ENCODE data around the gene MPST.

MPST gene

DNA sequence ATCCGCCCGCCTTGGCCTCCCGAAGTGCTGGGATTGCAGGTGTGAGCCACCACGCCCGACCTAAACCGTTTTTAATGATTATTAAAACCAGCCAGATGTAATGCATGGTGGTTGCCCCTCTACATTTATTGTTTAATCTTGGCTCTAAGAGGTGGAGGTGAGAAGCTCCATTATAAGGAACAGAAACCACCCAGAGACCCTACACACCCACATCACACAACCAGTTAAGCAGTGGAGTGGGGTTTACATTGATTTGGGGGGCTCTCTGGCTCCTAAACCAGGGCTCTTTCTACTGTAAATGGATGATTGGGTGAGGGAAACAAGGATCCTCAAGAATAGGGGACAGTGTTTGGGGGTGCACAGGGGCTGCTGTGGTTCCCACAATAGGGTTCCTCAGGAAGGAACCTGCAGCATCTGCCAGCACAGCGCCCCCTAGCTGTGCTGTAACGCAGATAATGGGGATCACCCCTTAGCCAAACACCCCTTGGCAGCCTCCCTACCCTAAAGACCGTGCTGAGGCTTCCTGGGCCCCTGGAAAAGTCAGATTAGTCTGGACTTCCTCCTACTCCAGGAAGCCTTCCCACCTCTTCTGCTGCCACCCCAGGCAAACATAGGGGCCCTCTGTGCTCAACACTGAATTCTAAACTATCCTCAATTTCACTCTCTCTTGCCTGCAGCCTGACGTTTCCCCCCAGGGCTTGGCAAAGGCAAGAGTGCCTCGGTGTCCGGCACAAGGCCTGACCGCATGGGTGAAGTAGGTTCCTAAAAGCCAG, 2.4 kb downstream of the MPST start:
- no peak for DNase-seq (ENCODE audit: low read depth)
- H3K4me3 ChIP-seq (ENCODE audit: control insufficient read depth, low read depth, low read length) = no peak overlapping the region
- TF ChIP-seq, protein P1, sequence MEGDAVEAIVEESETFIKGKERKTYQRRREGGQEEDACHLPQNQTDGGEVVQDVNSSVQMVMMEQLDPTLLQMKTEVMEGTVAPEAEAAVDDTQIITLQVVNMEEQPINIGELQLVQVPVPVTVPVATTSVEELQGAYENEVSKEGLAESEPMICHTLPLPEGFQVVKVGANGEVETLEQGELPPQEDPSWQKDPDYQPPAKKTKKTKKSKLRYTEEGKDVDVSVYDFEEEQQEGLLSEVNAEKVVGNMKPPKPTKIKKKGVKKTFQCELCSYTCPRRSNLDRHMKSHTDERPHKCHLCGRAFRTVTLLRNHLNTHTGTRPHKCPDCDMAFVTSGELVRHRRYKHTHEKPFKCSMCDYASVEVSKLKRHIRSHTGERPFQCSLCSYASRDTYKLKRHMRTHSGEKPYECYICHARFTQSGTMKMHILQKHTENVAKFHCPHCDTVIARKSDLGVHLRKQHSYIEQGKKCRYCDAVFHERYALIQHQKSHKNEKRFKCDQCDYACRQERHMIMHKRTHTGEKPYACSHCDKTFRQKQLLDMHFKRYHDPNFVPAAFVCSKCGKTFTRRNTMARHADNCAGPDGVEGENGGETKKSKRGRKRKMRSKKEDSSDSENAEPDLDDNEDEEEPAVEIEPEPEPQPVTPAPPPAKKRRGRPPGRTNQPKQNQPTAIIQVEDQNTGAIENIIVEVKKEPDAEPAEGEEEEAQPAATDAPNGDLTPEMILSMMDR (IDR thresholded peaks at IDR 0.05; ENCODE audit: control insufficient read depth, insufficient read depth, low read depth, low read length, missing control alignments) = peak; percentile 85

DNA sequence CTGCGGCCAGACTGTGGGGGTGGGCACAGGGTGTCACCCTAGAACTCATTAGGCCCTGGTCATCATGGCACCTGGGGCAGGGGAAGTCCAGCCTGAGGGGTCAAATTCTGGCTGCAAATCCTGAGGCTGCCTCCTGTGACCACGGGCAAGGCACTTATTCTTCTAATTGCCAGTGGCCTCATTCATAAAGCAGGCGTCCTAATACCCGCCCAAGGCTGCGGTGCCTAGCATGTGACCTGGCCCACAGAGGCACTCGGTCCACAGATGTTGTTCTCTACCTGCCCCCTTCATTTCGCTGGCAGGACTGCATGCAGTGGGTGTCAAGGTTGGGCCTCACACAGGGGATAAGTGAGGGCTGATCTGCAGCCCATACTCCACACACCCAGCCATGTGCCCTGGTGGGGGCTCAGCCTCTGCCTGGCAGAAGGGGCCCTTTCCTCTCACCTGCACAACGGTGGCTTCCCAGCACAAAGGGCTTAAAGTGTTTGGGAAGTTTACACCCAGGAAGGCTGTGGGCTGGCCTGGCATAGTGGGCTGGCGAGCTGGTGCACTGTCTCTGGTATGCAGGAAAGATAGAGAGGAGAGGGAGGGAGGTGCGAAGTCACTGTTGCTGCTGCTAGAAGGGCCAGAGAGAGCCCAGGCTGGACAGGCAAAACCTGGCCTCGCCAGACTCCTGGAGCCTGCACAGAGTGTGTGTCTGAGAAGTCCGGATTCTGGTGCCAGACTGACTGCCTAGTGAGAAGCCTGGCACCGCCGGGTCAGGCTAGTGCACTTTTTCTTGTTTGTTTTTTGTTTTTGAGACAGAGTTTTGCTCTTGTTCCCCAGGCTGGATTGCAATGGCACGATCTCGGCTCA, 3.2 kb downstream of the MPST start:
- no peak for DNase-seq (ENCODE audit: low read depth)

DNA sequence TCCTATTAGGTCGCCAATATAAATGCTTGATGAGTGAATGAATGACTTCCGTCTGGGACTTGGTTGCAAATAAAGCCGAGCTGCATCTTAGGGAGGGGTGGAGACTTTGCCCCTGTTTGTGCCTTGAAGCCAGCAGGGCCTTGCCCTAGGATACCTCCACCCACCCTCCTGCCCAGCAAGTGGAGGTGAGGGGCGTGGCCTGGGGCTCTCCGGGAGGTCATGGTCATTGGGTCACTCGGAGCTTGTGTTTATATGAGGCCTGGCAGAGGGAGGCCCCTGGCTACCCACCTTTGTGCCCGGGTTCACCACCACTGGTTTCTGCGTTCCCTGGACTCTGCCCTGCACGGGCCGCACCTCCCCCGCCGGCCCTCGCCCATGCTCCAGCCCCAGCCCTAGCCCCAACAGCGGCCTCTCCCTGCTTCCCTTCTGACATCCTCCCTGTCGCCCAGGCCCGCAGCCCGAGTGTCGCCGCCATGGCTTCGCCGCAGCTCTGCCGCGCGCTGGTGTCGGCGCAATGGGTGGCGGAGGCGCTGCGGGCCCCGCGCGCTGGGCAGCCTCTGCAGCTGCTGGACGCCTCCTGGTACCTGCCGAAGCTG, 4.3 kb downstream of the MPST start:
- H3K4me3 ChIP-seq (ENCODE audit: control insufficient read depth, low read depth, low read length) = no peak overlapping the region
- no peak for DNase-seq (ENCODE audit: low read depth)
- TF ChIP-seq, protein P1 (IDR thresholded peaks at IDR 0.05; ENCODE audit: control insufficient read depth, insufficient read depth, low read depth, low read length, missing control alignments) = no peak

More for the DNA sequence above, 3.2 kb downstream of the MPST start:
- H3K4me3 ChIP-seq (ENCODE audit: control insufficient read depth, low read depth, low read length) = no peak overlapping the region
- TF ChIP-seq, protein P1 (IDR thresholded peaks at IDR 0.05; ENCODE audit: control insufficient read depth, insufficient read depth, low read depth, low read length, missing control alignments) = no peak

DNA sequence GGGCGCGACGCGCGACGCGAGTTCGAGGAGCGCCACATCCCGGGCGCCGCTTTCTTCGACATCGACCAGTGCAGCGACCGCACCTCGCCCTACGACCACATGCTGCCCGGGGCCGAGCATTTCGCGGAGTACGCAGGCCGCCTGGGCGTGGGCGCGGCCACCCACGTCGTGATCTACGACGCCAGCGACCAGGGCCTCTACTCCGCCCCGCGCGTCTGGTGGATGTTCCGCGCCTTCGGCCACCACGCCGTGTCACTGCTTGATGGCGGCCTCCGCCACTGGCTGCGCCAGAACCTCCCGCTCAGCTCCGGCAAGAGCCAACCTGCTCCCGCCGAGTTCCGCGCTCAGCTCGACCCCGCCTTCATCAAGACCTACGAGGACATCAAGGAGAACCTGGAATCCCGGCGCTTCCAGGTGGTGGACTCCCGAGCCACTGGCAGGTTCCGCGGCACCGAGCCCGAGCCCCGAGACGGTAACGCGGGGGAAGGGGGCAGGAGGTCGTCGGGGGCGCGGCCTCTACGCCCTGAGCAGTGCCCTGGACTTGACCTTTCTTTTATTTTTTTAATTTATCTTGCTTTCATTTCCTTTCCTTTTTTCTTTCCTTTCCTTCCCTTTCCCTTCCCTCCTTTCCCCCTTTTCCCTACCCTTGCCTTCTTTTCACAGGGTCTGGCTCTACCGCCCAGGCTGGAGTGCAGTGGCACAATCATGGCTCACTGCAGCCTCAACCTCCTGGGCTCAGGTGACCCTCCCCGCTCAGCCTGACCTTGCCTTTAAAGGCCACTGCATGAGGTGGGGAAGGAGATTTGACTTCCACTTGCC, 5.0 kb downstream of the MPST start:
- TF ChIP-seq, protein P1 (IDR thresholded peaks at IDR 0.05; ENCODE audit: control insufficient read depth, insufficient read depth, low read depth, low read length, missing control alignments) = no peak
- no peak for DNase-seq (ENCODE audit: low read depth)
- no peak overlapping the region for H3K4me3 ChIP-seq (ENCODE audit: control insufficient read depth, low read depth, low read length)

DNA sequence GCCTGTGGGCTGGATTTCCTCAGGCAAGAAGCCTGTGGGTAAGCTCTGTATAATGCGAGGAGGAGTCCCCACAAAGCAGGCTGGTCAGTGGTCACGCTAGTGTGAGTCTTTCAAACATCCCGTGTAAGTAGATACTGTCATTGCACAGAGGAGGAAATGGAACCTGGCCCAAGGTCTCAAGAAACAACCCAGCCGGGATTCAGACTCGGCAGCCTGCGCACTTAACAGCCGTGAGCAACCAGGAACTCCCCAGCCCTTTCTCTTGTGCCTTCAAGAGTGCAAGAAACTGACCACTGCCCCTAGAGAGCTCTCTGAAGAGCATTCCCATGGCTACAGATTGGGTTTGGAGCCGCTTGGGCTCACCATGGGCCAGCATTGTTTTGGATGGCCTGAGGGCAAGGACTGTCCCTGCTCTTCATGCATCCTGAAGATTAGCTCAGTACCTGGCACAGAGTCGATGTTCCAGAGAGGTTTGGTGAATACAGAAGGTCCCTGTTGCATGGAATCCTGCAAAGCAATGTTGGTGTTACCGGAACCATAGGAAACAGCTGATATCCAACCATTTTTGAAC, 6.0 kb downstream of the MPST start:
- TF ChIP-seq, protein P1 (IDR thresholded peaks at IDR 0.05; ENCODE audit: control insufficient read depth, insufficient read depth, low read depth, low read length, missing control alignments) = no peak
- no peak overlapping the region for H3K4me3 ChIP-seq (ENCODE audit: control insufficient read depth, low read depth, low read length)
- no peak for DNase-seq (ENCODE audit: low read depth)

Measured in AG09309 (cell line).